ENCODE data around the gene MGAT4A.
A peak's percentile ranks its signal among the peaks of the same experiment; 100 is the strongest.

DNA sequence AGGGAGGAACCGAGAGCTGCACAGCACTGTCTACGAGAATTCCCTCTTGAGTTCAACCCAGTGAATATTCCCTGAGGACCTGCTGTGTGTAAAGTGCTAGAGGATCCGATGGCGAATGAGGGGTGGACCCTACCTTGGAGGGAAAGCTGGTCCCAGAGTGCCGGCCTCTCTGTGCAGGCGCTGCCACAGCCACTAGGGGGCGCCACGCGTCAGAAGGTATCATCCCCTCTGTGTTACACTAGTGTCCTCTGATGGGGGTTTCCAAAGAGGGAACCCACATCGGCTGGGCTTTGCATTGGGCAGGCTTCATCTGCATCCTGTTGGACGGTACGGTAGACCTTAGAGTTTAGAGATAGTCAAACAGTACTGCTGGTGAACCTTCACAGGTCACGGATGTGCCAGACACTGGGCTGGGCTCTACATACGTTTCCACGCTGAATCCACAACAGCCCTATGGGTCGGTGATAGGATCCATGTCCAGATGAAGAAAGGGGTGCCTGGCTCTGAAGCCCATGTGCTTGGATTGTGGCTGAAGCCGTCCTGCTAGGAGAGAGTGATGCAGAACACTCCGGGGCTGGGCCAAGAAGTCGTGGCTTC is 161.6 kb downstream of the MGAT4A start:
- TF ChIP-seq, protein P1, sequence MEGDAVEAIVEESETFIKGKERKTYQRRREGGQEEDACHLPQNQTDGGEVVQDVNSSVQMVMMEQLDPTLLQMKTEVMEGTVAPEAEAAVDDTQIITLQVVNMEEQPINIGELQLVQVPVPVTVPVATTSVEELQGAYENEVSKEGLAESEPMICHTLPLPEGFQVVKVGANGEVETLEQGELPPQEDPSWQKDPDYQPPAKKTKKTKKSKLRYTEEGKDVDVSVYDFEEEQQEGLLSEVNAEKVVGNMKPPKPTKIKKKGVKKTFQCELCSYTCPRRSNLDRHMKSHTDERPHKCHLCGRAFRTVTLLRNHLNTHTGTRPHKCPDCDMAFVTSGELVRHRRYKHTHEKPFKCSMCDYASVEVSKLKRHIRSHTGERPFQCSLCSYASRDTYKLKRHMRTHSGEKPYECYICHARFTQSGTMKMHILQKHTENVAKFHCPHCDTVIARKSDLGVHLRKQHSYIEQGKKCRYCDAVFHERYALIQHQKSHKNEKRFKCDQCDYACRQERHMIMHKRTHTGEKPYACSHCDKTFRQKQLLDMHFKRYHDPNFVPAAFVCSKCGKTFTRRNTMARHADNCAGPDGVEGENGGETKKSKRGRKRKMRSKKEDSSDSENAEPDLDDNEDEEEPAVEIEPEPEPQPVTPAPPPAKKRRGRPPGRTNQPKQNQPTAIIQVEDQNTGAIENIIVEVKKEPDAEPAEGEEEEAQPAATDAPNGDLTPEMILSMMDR (IDR thresholded peaks at IDR 0.05): peak; percentile 60 to 86 (median 71)
- TF ChIP-seq POLR2A (IDR thresholded peaks at IDR 0.05): no peak
